SKM-1 (cell line): ENCODE results near the gene DGKZ.

Source experiments
- DNase-seq: peaks from one replicate; lab custom pipeline; 2025; ENCODE audit not compliant: unreplicated experiment; lab: John Stamatoyannopoulos, UW

The DGKZ gene

GRCh38 chr11:46322759-46323158 is 24.5 kb upstream of the DGKZ start:
- DNase-seq: no peak

GRCh38 chr11:46326813-46327416 is 20.3 kb upstream of the DGKZ start:
- DNase-seq: no peak

GRCh38 chr11:46327829-46328228 is 19.4 kb upstream of the DGKZ start:
- no peak for DNase-seq

GRCh38 chr11:46330154-46330553 is 17.1 kb upstream of the DGKZ start:
- DNase-seq: no peak

GRCh38 chr11:46330563-46331281 is 16.5 kb upstream of the DGKZ start:
- DNase-seq: no peak

- DNase-seq: no peak
Measured at GRCh38 chr11:46331282-46331984, 15.8 kb upstream of the DGKZ start.

GRCh38 chr11:46332093-46332567 is 15.1 kb upstream of the DGKZ start:
- no peak for DNase-seq

GRCh38 chr11:46332568-46333393 is 14.5 kb upstream of the DGKZ start:
- DNase-seq: no peak

- no peak for DNase-seq
Measured at GRCh38 chr11:46333394-46333947, 13.8 kb upstream of the DGKZ start.

GRCh38 chr11:46334211-46334610 is 13.1 kb upstream of the DGKZ start:
- no peak for DNase-seq

GRCh38 chr11:46335271-46335670 is 12.0 kb upstream of the DGKZ start:
- no peak for DNase-seq

- DNase-seq: no peak
Measured at GRCh38 chr11:46335890-46336562, 11.2 kb upstream of the DGKZ start.

- DNase-seq: peak; percentile 86
Measured at GRCh38 chr11:46336563-46337180, 10.6 kb upstream of the DGKZ start.

- no peak for DNase-seq
Measured at GRCh38 chr11:46337626-46338345, 9.5 kb upstream of the DGKZ start.

GRCh38 chr11:46338636-46338987 is 8.7 kb upstream of the DGKZ start:
- no peak for DNase-seq

- no peak for DNase-seq
Measured at GRCh38 chr11:46338988-46339666, 8.1 kb upstream of the DGKZ start.

GRCh38 chr11:46339816-46340215 is 7.4 kb upstream of the DGKZ start:
- peak; percentile 71 for DNase-seq

GRCh38 chr11:46341454-46341853 is 5.8 kb upstream of the DGKZ start:
- no peak for DNase-seq

- DNase-seq: peak; percentile 65
Measured at GRCh38 chr11:46342239-46342638, 5.0 kb upstream of the DGKZ start.
